ENCODE measurements around the gene INTS1. TPM values are rescaled to one million over a fixed set of nuclear protein-coding genes. Genes with fewer than 3 reads are reported as not detected.
A peak's percentile ranks its signal among the peaks of the same experiment; 100 is the strongest.

The INTS1 gene
- total and polyA plus RNA-seq, 10 of the 15 experiments (the other 5 are each of a cell fraction or from before 2014, with no cell fraction given) = 0.52 to 89.0 (median 15.1) TPM

GRCh38 chr7:1503390-1503789, 799 bp downstream of the INTS1 start:
- Histone ChIP-seq H3K27me3 (replicated peaks in 1 of 2; ENCODE audit: control insufficient read depth in 2 of 2, insufficient read depth in 2 of 2, low read length in 1 of 2) (no peaks in the 10 kb centered on the region), H3K4me3 (peak overlapping the region; percentile 82), H3K4me2 (ENCODE audit: control insufficient read depth, insufficient read depth) (peak overlapping the region; percentile 95), H3K27ac (ENCODE audit: control insufficient read depth, insufficient read depth) (peak overlapping the region; percentile 61), H3K79me2 (ENCODE audit: control insufficient read depth, insufficient read depth, low read length) (peaks cover 18% of the 10 kb centered on the region), H3K9ac (ENCODE audit: control insufficient read depth, insufficient read depth, low read length) (peak overlapping the region; percentile 75), H2AFZ (ENCODE audit: control insufficient read depth, low read depth, low read length) (no peak overlapping the region), H3K36me3 (ENCODE audit: control insufficient read depth in 2 of 2, insufficient read depth in 2 of 2, low read length in 1 of 2) (peaks cover 0 to 4% of the 10 kb centered on the region in 2 experiments; a peak in 2 of 4 replicates), H4K20me1 (ENCODE audit: control insufficient read depth, insufficient read depth) (no peaks in the 10 kb centered on the region; the same call in 1 of the 2 replicates), H3K9me3 (replicated peaks; ENCODE audit: control insufficient read depth, insufficient read depth, low read length) (no peaks in the 10 kb centered on the region), H3K4me1 (ENCODE audit: control insufficient read depth, insufficient read depth, low read length) (peaks cover 26% of the 10 kb centered on the region)
- SMC1A ChIA-PET (ENCODE audit: uncharacterized antibody, unreplicated experiment) = no interaction called here
- BruUV-seq (replicated peaks) = no TSS peak
- WGBS (ENCODE audit: insufficient coverage, insufficient replicate concordance, low lambda C conversion rate, missing lambda C conversion rate) = 13% methylated on average over 21 of the region's 24 CpGs
- CTCF ChIA-PET = no interaction called here
- no peak for FAIRE-seq
- no peak for DNase-seq (ENCODE audit: low read depth, low spot score)
- POLR2A ChIA-PET = no interaction called here
- RAD21 ChIA-PET (ENCODE audit: unreplicated experiment) = no interaction called here
- in situ Hi-C loops (cut with MboI) = no loop called here
- no peak for ATAC-seq
- intact Hi-C loops (cut with micrococcal nuclease; ENCODE audit: unreplicated experiment) = loop anchor here (5.0 kb wide), 1 partner anchor 64 kb away; no protein-coding TSS in a partner anchor
- TF ChIP-seq JUND (IDR thresholded peaks at IDR 0.05; ENCODE audit: low read depth, low read length) = no peak
- TF ChIP-seq, protein P1, sequence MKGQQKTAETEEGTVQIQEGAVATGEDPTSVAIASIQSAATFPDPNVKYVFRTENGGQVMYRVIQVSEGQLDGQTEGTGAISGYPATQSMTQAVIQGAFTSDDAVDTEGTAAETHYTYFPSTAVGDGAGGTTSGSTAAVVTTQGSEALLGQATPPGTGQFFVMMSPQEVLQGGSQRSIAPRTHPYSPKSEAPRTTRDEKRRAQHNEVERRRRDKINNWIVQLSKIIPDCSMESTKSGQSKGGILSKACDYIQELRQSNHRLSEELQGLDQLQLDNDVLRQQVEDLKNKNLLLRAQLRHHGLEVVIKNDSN (IDR thresholded peaks at IDR 0.05; ENCODE audit: borderline replicate concordance, extremely low read length, insufficient read depth, low read depth, low read length) = no peak
- TF ChIP-seq SUPT20H (IDR thresholded peaks at IDR 0.05; ENCODE audit: borderline replicate concordance, control insufficient read depth, low read depth, low read length) = no peak
- no peak for TF ChIP-seq ZZZ3 (IDR thresholded peaks at IDR 0.05; ENCODE audit: control insufficient read depth, insufficient read length, low read depth)
- no peak for TF ChIP-seq TCF7 (IDR thresholded peaks at IDR 0.05; ENCODE audit: borderline replicate concordance)
- no peak for TF ChIP-seq NFYA (IDR thresholded peaks at IDR 0.05; ENCODE audit: borderline replicate concordance, low read depth, low read length)
- TF ChIP-seq FOS (IDR thresholded peaks at IDR 0.05; ENCODE audit: borderline replicate concordance, extremely low read depth, insufficient read length) = no peak
- no peak for TF ChIP-seq MYB (IDR thresholded peaks at IDR 0.05; ENCODE audit: borderline replicate concordance, low read depth, low read length)
- no peak for TF ChIP-seq EED (IDR thresholded peaks at IDR 0.05; ENCODE audit: low read depth)
- no peak for TF ChIP-seq POU2F2 (IDR thresholded peaks at IDR 0.05; ENCODE audit: borderline replicate concordance, low read depth, low read length)
- TF ChIP-seq, protein P2, sequence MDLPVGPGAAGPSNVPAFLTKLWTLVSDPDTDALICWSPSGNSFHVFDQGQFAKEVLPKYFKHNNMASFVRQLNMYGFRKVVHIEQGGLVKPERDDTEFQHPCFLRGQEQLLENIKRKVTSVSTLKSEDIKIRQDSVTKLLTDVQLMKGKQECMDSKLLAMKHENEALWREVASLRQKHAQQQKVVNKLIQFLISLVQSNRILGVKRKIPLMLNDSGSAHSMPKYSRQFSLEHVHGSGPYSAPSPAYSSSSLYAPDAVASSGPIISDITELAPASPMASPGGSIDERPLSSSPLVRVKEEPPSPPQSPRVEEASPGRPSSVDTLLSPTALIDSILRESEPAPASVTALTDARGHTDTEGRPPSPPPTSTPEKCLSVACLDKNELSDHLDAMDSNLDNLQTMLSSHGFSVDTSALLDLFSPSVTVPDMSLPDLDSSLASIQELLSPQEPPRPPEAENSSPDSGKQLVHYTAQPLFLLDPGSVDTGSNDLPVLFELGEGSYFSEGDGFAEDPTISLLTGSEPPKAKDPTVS (IDR thresholded peaks at IDR 0.05; ENCODE audit: low read depth, low read length) = no peak

All from GM12878 (cell line).